SU-DHL-6 (cell line): Measurements from ENCODE around the gene CPLX3.

Source experiments
- CTCF ChIP-seq: fragments of 200-600 bp; sonication (generic); IDR thresholded peaks from one replicate; pipeline ENCODE4 v1.5.1; 2017; ENCODE audit warnings: antibody characterized with exemption, mild to moderate bottlenecking, low read length, moderate library complexity; ENCODE audit not compliant: insufficient read depth, poor library complexity, severe bottlenecking
- EZH2phosphoT487 ChIP-seq: fragments of 200-600 bp; sonication (generic), shearing (Covaris generic); conservative IDR thresholded peaks from 2 replicates; pipeline ENCODE4 v1.6.1; 2018; ENCODE audit warnings: mild to moderate bottlenecking, antibody characterized with exemption, low read length, moderate library complexity, mixed read lengths

GRCh38 chr15:74781431-74782258 is 44.8 kb upstream of the CPLX3 start, which contains the start of gene CSK:
- no peak for TF ChIP-seq CTCF
- no peak for TF ChIP-seq EZH2phosphoT487
